ENCODE results near the gene B3GAT3. TPM values are rescaled to one million over a fixed set of nuclear protein-coding genes. Genes with fewer than 3 reads are reported as not detected.

B3GAT3 gene
- total and polyA plus RNA-seq, 2 of the 8 experiments (the other 6 are each of a cell fraction or from before 2014, with no cell fraction given): 28.0 to 39.0 TPM

GRCh38 chr11:62602141-62603071, 19.4 kb downstream of the B3GAT3 start (continued):
- no peak for TF ChIP-seq NANOG (IDR thresholded peaks at IDR 0.05; ENCODE audit: insufficient read depth, low read depth, low read length, poor library complexity, severe bottlenecking)
- TF ChIP-seq KDM1A (IDR thresholded peaks at IDR 0.05; ENCODE audit: borderline replicate concordance, low read length): 0 out of 2 replicates have a peak, but pooled peaks have one; percentile 30
- TF ChIP-seq HDAC2 (IDR thresholded peaks at IDR 0.05; ENCODE audit: borderline replicate concordance in 1 of 2, low read depth in 2 of 2, low read length in 2 of 2): peak in 1 of 2 experiments; percentile 71; a peak in 2 of 4 replicates
- TF ChIP-seq, protein P1, sequence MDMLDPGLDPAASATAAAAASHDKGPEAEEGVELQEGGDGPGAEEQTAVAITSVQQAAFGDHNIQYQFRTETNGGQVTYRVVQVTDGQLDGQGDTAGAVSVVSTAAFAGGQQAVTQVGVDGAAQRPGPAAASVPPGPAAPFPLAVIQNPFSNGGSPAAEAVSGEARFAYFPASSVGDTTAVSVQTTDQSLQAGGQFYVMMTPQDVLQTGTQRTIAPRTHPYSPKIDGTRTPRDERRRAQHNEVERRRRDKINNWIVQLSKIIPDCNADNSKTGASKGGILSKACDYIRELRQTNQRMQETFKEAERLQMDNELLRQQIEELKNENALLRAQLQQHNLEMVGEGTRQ (IDR thresholded peaks at IDR 0.05; ENCODE audit: low read length): peak; percentile 66
- no peak for TF ChIP-seq YY1 (IDR thresholded peaks at IDR 0.05; ENCODE audit: low read depth, low read length)
- TF ChIP-seq JUN (IDR thresholded peaks at IDR 0.05; ENCODE audit: low read depth, low read length): no peak
- no peak for TF ChIP-seq POLR2A (IDR thresholded peaks at IDR 0.05; ENCODE audit: control extremely low read depth in 1 of 2, low read depth in 2 of 2, low read length in 2 of 2)
- TF ChIP-seq CREB1 (IDR thresholded peaks at IDR 0.05): no peak; the same call in 1 of the 2 replicates
- TF ChIP-seq, protein P2, sequence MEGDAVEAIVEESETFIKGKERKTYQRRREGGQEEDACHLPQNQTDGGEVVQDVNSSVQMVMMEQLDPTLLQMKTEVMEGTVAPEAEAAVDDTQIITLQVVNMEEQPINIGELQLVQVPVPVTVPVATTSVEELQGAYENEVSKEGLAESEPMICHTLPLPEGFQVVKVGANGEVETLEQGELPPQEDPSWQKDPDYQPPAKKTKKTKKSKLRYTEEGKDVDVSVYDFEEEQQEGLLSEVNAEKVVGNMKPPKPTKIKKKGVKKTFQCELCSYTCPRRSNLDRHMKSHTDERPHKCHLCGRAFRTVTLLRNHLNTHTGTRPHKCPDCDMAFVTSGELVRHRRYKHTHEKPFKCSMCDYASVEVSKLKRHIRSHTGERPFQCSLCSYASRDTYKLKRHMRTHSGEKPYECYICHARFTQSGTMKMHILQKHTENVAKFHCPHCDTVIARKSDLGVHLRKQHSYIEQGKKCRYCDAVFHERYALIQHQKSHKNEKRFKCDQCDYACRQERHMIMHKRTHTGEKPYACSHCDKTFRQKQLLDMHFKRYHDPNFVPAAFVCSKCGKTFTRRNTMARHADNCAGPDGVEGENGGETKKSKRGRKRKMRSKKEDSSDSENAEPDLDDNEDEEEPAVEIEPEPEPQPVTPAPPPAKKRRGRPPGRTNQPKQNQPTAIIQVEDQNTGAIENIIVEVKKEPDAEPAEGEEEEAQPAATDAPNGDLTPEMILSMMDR (IDR thresholded peaks at IDR 0.05; ENCODE audit: control extremely low read depth in 1 of 3, insufficient read depth in 1 of 3, low read depth in 1 of 3, low read length in 3 of 3): no peak

Measured in H1 (cell line).